ENCODE measurements around the gene ZNF296. TPM values are rescaled to one million over a fixed set of nuclear protein-coding genes. Genes with fewer than 3 reads are reported as not detected.

ZNF296 gene
- total and polyA plus RNA-seq, 2 donors (not counting 3 experiments of a cell fraction or from before 2014, with no cell fraction given): 0.35 to 1.8 TPM

GRCh38 chr19:45076851-45077730 is 813 bp upstream of the ZNF296 start:
- no peaks in the 10 kb centered on the region for H4K20me1 ChIP-seq (replicated peaks; ENCODE audit: control insufficient read depth, extremely low read depth, insufficient read depth, low read length)
- no peaks in the 10 kb centered on the region for H3K27me3 ChIP-seq (ENCODE audit: control insufficient read depth in 2 of 2, insufficient read depth in 2 of 2, low read length in 2 of 2)
- dilution Hi-C loops (cut with MboI; ENCODE audit: extremely low pct_ligation_motif_present, low sequenced_read_pairs): no loop called here
- peak overlapping the region; percentile 58 for H3K9ac ChIP-seq (replicated peaks; ENCODE audit: extremely low read depth, insufficient read depth, low read length)
- TF ChIP-seq POLR2A (IDR thresholded peaks at IDR 0.05; ENCODE audit: low read depth, low read length) (no peak), JUN (IDR thresholded peaks at IDR 0.05; ENCODE audit: borderline replicate concordance, insufficient read depth, insufficient read length, low read depth) (no peak), EZH2 (IDR thresholded peaks at IDR 0.05; ENCODE audit: borderline replicate concordance, low read depth, low read length, severe bottlenecking) (no peak), GATA2 (IDR thresholded peaks at IDR 0.05; ENCODE audit: insufficient read depth, insufficient read length, low read depth, low read length) (no peak), POLR2AphosphoS5 (IDR thresholded peaks at IDR 0.05; ENCODE audit: insufficient read depth, low read depth, low read length) (no peak), CTCF (IDR thresholded peaks at IDR 0.05; ENCODE audit: extremely low read depth in 1 of 2, insufficient read depth in 1 of 2, low read depth in 1 of 2, low read length in 2 of 2) (no peak), MYC (IDR thresholded peaks at IDR 0.05; ENCODE audit: low read depth, low read length) (no peak), FOS (IDR thresholded peaks at IDR 0.05; ENCODE audit: borderline replicate concordance, insufficient read depth, low read length) (no peak)
- TF ChIP-seq, protein P1, sequence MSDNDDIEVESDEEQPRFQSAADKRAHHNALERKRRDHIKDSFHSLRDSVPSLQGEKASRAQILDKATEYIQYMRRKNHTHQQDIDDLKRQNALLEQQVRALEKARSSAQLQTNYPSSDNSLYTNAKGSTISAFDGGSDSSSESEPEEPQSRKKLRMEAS (IDR thresholded peaks at IDR 0.05; ENCODE audit: insufficient read depth, insufficient read length): no peak
- H3K4me2 ChIP-seq (ENCODE audit: insufficient read depth, low read length): peak overlapping the region; percentile 83
- no TSS peak for BruUV-seq (replicated peaks)
- peaks cover 0 to 4% of the 10 kb centered on the region in 2 experiments for H3K36me3 ChIP-seq (ENCODE audit: control insufficient read depth in 2 of 2, extremely low read depth in 1 of 2, insufficient read depth in 2 of 2, low read length in 2 of 2)
- FAIRE-seq: no peak
- no peaks in the 10 kb centered on the region for H3K9me1 ChIP-seq (replicated peaks; ENCODE audit: control insufficient read depth, extremely low read depth, insufficient read depth, low read length)
- CTCF ChIA-PET: interaction anchor here (0.6 kb wide), 1 partner anchor 18 kb away, joined by 3 read pairs; no protein-coding TSS in a partner anchor
- intact Hi-C loops (cut with micrococcal nuclease): loop anchor here (5.0 kb wide), 1 partner anchor 40 kb away; the partner anchor contains the start of gene CLASRP
- H3K4me1 ChIP-seq (ENCODE audit: control insufficient read depth, extremely low read depth, insufficient read depth, low read length): peaks cover 16% of the 10 kb centered on the region
- DNase-seq (ENCODE audit: low read depth, low spot score): no peak
- peak overlapping the region; percentile 84 for H2AFZ ChIP-seq (ENCODE audit: low read depth, low read length)
- peak overlapping the region in 1 of 3 experiments; percentile 33 for H3K4me3 ChIP-seq (replicated peaks in 1 of 3; ENCODE audit: insufficient read depth in 1 of 3, low read depth in 1 of 3, low read length in 3 of 3)
- peaks cover 30% of the 10 kb centered on the region for H3K79me2 ChIP-seq (ENCODE audit: control insufficient read depth, insufficient read depth, low read length)
- no peak overlapping the region for H3K27ac ChIP-seq (ENCODE audit: insufficient read depth, low read depth, low read length)
- H3K9me3 ChIP-seq (replicated peaks; ENCODE audit: control insufficient read depth, insufficient read depth, low read length): no peaks in the 10 kb centered on the region
- POLR2A ChIA-PET: no interaction called here
